Gastrocnemius medialis (tissue), 4 donors: ENCODE measurements around the gene CCDC47.
"Not testable (repeated sequence)": the region's sequence is repeated elsewhere in the genome, so short reads cannot be mapped to it uniquely, and the experiment has no call there.

Experiments
- CTCF ChIP-seq, 5 experiments: fragments of 450-650 bp in 3 of 5; fragments of 200-600 bp in 2 of 5; sonication (generic) in 2 of 5; IDR thresholded peaks in 4 of 5; conservative IDR thresholded peaks in 1 of 5; 1 replicate in 4 of 5; 2 replicates in 1 of 5; pipeline ENCODE4 v1.5.1; 2016 to 2019; ENCODE audit warnings: antibody characterized with exemption in 5 of 5, mild to moderate bottlenecking in 3 of 5, moderate library complexity in 3 of 5
- POLR2A ChIP-seq, 2 donors: fragments of 450-650 bp; IDR thresholded peaks; one replicate each; pipeline ENCODE4 v1.6.1; 2017; ENCODE audit warnings: antibody characterized with exemption in 2 of 2, mild to moderate bottlenecking in 2 of 2, moderate library complexity in 2 of 2

GRCh38 chr17:63796375-63796774 is 23.0 kb upstream of the CCDC47 start:
- TF ChIP-seq CTCF (IDR thresholded peaks at IDR 0.05 in 4 of 5, conservative IDR thresholded peaks at IDR 0.05 in 1 of 5); POLR2A (IDR thresholded peaks at IDR 0.05): not testable (repeated sequence)
